ENCODE results near the gene RPS27A. TPM values are rescaled to one million over a fixed set of nuclear protein-coding genes. Genes with fewer than 3 reads are reported as not detected.
"Not testable (repeated sequence)": the region's sequence is repeated elsewhere in the genome, so short reads cannot be mapped to it uniquely, and the experiment has no call there.

RPS27A gene
- 100 to 1,000 TPM; 733 to 818 TPM for total RNA-seq

- ATAC-seq (peak; percentile 86), DNase-seq (peak; percentile 93)
- H3K27ac Mint-ChIP-seq: peak within 1 kb of the TSS; percentile 97
- CTCF ChIA-PET: interaction anchor here (0.8 to 1.3 kb wide), 4 partner anchors 8 to 199 kb away, joined by 3 to 6 read pairs (median 3); no protein-coding TSS in a partner anchor
- no peaks in the 10 kb centered on the region for H3K27me3 Mint-ChIP-seq
- H3K36me3 Mint-ChIP-seq: peaks cover 44% of the 10 kb centered on the region
- peak within 1 kb of the TSS; percentile 95 for H3K4me3 Mint-ChIP-seq
- H3K9me3 Mint-ChIP-seq (ENCODE audit: low read depth): no peaks in the 10 kb centered on the region
- peaks cover 62% of the 10 kb centered on the region for H3K4me1 Mint-ChIP-seq
Measured at GRCh38 chr2:55232084-55232862, at the start of gene RPS27A, which contains the start of gene CLHC1. Gene RPS27A, plus strand, starts transcription at chr2:55232688. Its CDS starts 137 bp downstream, at chr2:55232825. Gene CLHC1, minus strand, starts transcription at chr2:55232293. Its CDS starts 9,882 bp downstream, at chr2:55222411.

GRCh38 chr2:55186837-55187236 lies 45.7 kb upstream of the RPS27A start:
- not testable (repeated sequence) for H3K9me3 Mint-ChIP-seq (ENCODE audit: low read depth); H3K27me3 Mint-ChIP-seq; H3K4me3 Mint-ChIP-seq; DNase-seq; ATAC-seq; H3K27ac Mint-ChIP-seq; H3K4me1 Mint-ChIP-seq
- CTCF ChIA-PET: interaction anchor here (2.1 kb wide), 1 partner anchor 18 kb away, joined by 6 read pairs; no protein-coding TSS in a partner anchor
- peaks cover 16% of the 10 kb centered on the region for H3K36me3 Mint-ChIP-seq

- DNase-seq; H3K9me3 Mint-ChIP-seq (ENCODE audit: low read depth); H3K27ac Mint-ChIP-seq; H3K4me1 Mint-ChIP-seq; ATAC-seq; CTCF ChIA-PET; H3K27me3 Mint-ChIP-seq; H3K4me3 Mint-ChIP-seq: not testable (repeated sequence)
- peaks cover 30% of the 10 kb centered on the region for H3K36me3 Mint-ChIP-seq
Measured at GRCh38 chr2:55191888-55192287, 40.6 kb upstream of the RPS27A start.

GRCh38 chr2:55196526-55196925 lies 36.0 kb upstream of the RPS27A start:
- CTCF ChIA-PET: no interaction called here
- DNase-seq: no peak
- ATAC-seq: no peak
- no peaks in the 10 kb centered on the region for H3K4me1 Mint-ChIP-seq
- no peak overlapping the region for H3K27ac Mint-ChIP-seq
- peaks cover 6% of the 10 kb centered on the region for H3K9me3 Mint-ChIP-seq (ENCODE audit: low read depth)
- H3K27me3 Mint-ChIP-seq: no peaks in the 10 kb centered on the region
- no peak overlapping the region for H3K4me3 Mint-ChIP-seq
- peaks cover 51% of the 10 kb centered on the region for H3K36me3 Mint-ChIP-seq

- Mint-ChIP-seq H3K4me3 (no peak overlapping the region), H3K27ac (no peak overlapping the region), H3K36me3 (peaks cover 64% of the 10 kb centered on the region), H3K9me3 (ENCODE audit: low read depth) (peaks cover 9% of the 10 kb centered on the region), H3K27me3 (no peaks in the 10 kb centered on the region), H3K4me1 (no peaks in the 10 kb centered on the region)
- CTCF ChIA-PET: no interaction called here
- no peak for DNase-seq
- no peak for ATAC-seq
Measured at GRCh38 chr2:55200416-55200815, 32.1 kb upstream of the RPS27A start.

GRCh38 chr2:55204536-55204935 lies 28.0 kb upstream of the RPS27A start:
- DNase-seq (no peak), ATAC-seq (no peak)
- CTCF ChIA-PET: no interaction called here
- Mint-ChIP-seq H3K27me3 (no peaks in the 10 kb centered on the region), H3K9me3 (ENCODE audit: low read depth) (peaks cover 8% of the 10 kb centered on the region), H3K4me1 (no peaks in the 10 kb centered on the region), H3K36me3 (peaks cover 50% of the 10 kb centered on the region), H3K27ac (no peak overlapping the region), H3K4me3 (no peak overlapping the region)

GRCh38 chr2:55204950-55205349 lies 27.5 kb upstream of the RPS27A start:
- Mint-ChIP-seq H3K27me3 (no peaks in the 10 kb centered on the region), H3K4me3 (no peak overlapping the region), H3K27ac (no peak overlapping the region), H3K4me1 (no peaks in the 10 kb centered on the region), H3K9me3 (ENCODE audit: low read depth) (peaks cover 5% of the 10 kb centered on the region), H3K36me3 (peaks cover 46% of the 10 kb centered on the region)
- ATAC-seq (no peak), DNase-seq (no peak)
- CTCF ChIA-PET: no interaction called here

GRCh38 chr2:55213822-55214221 lies 18.7 kb upstream of the RPS27A start:
- CTCF ChIA-PET: no interaction called here
- peaks cover 2% of the 10 kb centered on the region for H3K36me3 Mint-ChIP-seq

GRCh38 chr2:55223958-55224760 lies 8.3 kb upstream of the RPS27A start:
- Mint-ChIP-seq H3K27me3 (no peaks in the 10 kb centered on the region), H3K9me3 (ENCODE audit: low read depth) (no peaks in the 10 kb centered on the region), H3K36me3 (peaks cover 8% of the 10 kb centered on the region), H3K4me1 (peaks cover 37% of the 10 kb centered on the region), H3K4me3 (peak overlapping the region; percentile 69), H3K27ac (peak overlapping the region; percentile 76)
- no peak for DNase-seq
- no peak for ATAC-seq
- CTCF ChIA-PET: interaction anchor here (2.2 to 2.5 kb wide), 2 partner anchors 8 to 15 kb away, joined by 6 to 8 read pairs; partner anchors contain the start of genes CLHC1 and RPS27A

More at GRCh38 chr2:55213822-55214221, 18.7 kb upstream of the RPS27A start:
- H3K4me3 Mint-ChIP-seq: no peak overlapping the region
- no peaks in the 10 kb centered on the region for H3K4me1 Mint-ChIP-seq
- H3K9me3 Mint-ChIP-seq (ENCODE audit: low read depth): no peaks in the 10 kb centered on the region
- H3K27me3 Mint-ChIP-seq: no peaks in the 10 kb centered on the region
- DNase-seq (no peak), ATAC-seq (no peak)
- no peak overlapping the region for H3K27ac Mint-ChIP-seq

GRCh38 chr2:55224761-55225261 lies 7.7 kb upstream of the RPS27A start:
- H3K4me1 Mint-ChIP-seq: peaks cover 41% of the 10 kb centered on the region
- no peaks in the 10 kb centered on the region for H3K27me3 Mint-ChIP-seq
- DNase-seq (no peak), ATAC-seq (no peak)
- peaks cover 12% of the 10 kb centered on the region for H3K36me3 Mint-ChIP-seq
- H3K4me3 Mint-ChIP-seq: no peak overlapping the region
- CTCF ChIA-PET: interaction anchor here (2.2 kb wide), 1 partner anchor 8 kb away, joined by 6 read pairs; the partner anchor contains the start of genes CLHC1 and RPS27A
- H3K27ac Mint-ChIP-seq: no peak overlapping the region
- no peaks in the 10 kb centered on the region for H3K9me3 Mint-ChIP-seq (ENCODE audit: low read depth)

- no peak for ATAC-seq
- H3K4me3 Mint-ChIP-seq: no peak overlapping the region
Measured at GRCh38 chr2:55225481-55226020, 6.9 kb upstream of the RPS27A start.

GRCh38 chr2:55227437-55228225 lies 4.9 kb upstream of the RPS27A start:
- Mint-ChIP-seq H3K4me3 (peak overlapping the region; percentile 19), H3K27ac (peak overlapping the region; percentile 74), H3K4me1 (peaks cover 39% of the 10 kb centered on the region), H3K36me3 (peaks cover 11% of the 10 kb centered on the region)
- DNase-seq; H3K9me3 Mint-ChIP-seq (ENCODE audit: low read depth); ATAC-seq; CTCF ChIA-PET; H3K27me3 Mint-ChIP-seq: not testable (repeated sequence)

More at GRCh38 chr2:55225481-55226020, 6.9 kb upstream of the RPS27A start:
- CTCF ChIA-PET: interaction anchor here (1.4 kb wide), 1 partner anchor 14 kb away, joined by 3 read pairs; no protein-coding TSS in a partner anchor
- Mint-ChIP-seq H3K36me3 (peaks cover 12% of the 10 kb centered on the region), H3K27ac (no peak overlapping the region), H3K4me1 (peaks cover 48% of the 10 kb centered on the region), H3K27me3 (no peaks in the 10 kb centered on the region), H3K9me3 (ENCODE audit: low read depth) (no peaks in the 10 kb centered on the region)
- no peak for DNase-seq
